Glomerular endothelial cell (primary cell): ENCODE measurements around the gene SLC9A8. TPM values are rescaled to one million over a fixed set of nuclear protein-coding genes. Genes with fewer than 3 reads are reported as not detected.

ENCODE experiments used
- DNase-seq: peaks from one replicate; pipeline ENCODE4 v3.0.0-alpha.2; 2011; ENCODE audit warnings: low read depth, low spot score; ENCODE audit errors: extremely low read depth
- total RNA-seq: library from RNA; depleted of rRNA; stranded (reverse); fragments of >200 nt; gene quantifications from 2 replicates; pipeline ENCODE4 v1.2.3, GENCODE V29; 2015

SLC9A8 gene
- total RNA-seq, 1 donor from 2014 or later, result 10.3 TPM

DNA sequence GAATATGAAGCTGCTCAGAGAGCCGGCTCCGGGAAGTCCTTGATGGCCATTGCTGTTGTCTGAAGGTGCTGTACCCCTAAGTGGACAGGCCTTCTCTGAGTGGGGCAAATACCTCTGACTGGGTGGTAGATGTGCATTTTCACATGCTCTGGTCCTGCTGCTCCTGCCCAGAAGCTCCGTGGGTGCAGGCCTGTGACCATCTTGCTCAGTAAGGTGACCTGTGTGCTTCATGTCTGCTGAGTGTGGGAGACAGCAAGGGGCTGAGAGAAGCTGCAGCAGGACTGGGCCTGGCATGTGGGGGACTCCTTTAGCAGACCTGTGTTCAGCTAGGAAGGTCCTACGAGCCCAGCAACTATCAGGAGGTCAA lies 97.7 kb downstream of the SLC9A8 start:
- DNase-seq, result no peak

DNA sequence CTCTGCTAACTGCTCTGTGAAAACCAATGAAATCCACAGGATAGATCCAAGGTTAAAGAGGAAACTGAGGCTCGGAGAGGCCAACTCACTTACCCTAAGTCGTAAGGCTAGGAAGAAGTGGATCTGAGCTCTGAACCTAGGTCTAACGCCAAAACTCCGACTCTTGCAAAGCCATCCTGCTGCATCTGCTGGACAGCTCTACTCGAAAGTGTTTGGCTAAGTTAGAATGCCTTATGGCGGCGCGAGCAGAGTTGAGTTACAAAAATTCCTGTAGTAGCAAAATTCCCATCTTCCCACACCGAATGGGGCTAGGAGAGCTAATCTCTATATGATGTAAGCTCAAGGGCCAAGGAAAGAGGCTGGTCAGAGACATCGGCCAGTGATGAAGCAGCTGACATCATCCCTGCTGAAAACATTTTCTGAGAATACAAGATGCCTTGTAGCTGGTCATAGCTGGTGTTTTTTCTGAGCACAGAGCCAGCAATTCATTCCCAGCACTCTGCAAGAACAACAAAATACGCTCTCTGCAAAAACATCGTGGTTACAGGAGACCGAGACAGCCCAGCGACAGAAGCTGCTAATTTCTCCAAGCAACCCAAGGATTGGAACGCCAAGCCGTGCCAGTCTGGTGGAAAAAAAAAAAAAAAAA lies 100.9 kb downstream of the SLC9A8 start:
- no peak for DNase-seq

- no peak for DNase-seq
These were observed 101.9 kb downstream of the SLC9A8 start for GRCh38 chr20:49914310-49915117.

DNA sequence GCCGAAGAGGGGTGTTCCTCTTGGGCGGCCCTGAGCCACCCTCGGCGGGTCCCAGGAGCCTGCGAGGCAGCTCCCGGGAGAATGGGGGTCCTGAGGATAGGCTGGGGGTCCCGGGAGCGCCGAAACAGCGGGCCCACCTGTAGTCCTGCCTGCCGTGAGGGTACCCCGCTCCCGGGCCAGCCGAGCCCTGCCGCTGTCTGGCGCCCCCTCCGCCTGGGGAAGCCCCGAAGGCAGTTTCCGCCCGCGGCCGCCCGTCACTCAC lies 102.4 kb downstream of the SLC9A8 start:
- no peak for DNase-seq

- peak; percentile 60 for DNase-seq
These were observed 102.9 kb downstream of the SLC9A8 start, which contains the start of gene SPATA2 for GRCh38 chr20:49915380-49916145. SPATA2 (minus strand) TSS chr20:49915529; CDS start chr20:49908490, 7,039 bp downstream.

DNA sequence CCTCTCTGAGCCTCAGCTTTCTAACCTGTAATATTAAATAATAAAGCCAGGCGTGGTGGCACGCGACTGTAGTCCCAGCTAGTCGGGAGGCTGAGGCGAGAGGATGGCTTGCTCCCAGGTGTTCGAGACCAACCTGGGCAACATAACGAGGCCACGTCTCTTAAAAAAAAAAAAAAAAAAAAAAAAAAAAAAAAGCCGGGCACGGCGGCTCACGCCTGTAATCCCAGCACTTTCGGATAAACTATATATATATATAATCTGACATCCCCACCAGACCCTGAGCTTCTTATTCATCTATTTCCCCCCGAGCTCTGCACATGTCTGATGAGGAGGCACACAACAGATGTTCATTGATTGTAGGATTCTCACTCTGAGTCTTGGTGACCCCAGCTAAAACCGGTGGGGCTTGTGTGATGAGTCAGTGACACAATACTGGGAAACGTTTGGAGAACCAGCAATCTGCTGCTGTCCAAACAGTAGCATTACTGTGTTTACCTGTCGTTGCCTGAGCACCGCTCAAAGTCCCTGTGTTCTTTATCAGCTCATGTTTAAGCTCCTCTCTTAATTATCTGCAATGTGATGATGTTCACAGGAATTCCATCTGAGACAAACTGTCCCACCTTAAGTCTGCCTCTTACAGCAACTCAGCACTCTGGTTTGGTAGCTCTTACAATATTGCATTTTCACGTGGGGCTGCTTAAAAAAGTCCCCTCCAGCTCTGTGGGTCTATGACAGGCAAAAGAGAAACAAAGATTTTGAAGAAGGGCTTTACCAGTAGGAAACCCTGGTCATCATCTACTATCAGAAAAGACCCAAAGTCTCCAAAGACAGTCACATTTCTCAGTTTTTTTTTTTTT lies 103.7 kb downstream of the SLC9A8 start:
- no peak for DNase-seq

DNA sequence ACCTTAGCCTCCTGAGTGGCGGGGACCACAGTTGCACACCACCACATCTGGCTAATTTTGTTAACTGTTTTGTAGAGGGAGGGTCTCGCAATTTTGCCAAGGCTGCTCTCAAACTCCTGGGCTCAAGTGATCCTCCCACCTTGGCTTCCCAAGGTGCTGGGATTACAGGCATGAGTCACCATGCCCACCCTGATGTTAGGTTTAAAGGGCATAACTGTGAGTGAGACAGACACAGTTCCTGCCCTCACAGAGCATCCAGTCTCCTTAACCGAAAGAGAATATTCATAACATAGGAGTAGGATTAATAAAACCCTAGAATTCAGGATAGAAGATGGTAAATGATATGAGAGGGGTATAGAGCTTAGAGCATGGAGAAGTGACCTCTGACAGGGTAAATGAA lies 105.8 kb downstream of the SLC9A8 start:
- no peak for DNase-seq

DNA sequence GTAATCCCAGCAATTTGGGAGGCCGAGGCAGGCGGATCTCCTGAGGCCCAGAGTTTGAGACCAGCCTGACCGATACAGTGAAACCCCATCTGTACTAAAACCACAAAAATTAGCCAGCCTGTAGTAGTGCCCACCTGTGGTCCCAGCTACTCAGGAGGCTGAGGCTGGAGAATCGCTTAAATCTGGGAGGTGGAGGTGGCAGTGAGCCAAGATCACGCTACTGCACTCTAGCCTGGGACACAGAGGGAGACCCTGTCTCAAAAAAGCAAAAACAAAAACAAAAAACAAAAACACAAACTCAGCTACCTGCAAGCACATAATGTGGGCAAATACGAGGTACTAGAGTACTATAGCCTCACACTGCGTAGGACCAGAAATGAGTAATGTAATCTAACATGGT lies 106.4 kb downstream of the SLC9A8 start:
- no peak for DNase-seq

DNA sequence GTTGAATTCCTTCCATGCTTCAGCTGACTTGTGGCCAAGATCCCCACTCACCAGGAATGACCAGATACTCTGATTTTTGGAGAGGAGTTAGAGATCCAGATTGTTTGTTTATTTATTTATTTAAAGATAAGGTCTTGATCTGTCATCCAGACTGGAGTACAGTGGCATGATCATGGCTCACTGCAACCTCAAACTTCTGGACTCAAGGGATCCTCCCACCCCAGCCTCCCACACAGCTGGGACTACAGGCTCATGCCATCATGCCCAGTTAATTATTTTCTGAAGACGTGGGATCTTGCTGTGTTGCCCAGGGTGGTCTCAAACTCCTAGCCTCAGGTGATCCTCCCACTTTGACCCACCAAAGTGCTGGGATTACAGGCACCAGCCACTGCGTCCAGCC lies 106.8 kb downstream of the SLC9A8 start:
- DNase-seq, result no peak

DNA sequence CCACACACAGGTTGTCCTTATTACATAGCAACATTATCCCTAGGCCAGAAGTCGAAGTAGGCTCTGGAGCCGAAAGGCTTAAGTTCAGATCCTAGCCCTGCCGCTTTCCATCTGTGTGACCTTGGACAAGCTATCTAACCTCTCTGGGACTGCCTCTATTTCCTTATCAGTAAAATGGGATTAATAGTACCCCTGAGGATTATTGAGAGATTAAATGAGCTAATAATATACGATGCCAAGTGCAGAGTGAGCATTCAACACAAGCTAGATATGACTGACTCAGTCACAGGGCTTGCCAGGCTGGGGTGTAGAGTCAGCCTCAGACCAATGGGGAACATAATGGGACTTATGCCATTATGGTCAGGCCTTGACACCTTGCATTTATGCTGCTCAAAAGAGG lies 111.6 kb downstream of the SLC9A8 start:
- DNase-seq, result no peak

- no peak for DNase-seq
These were observed 113.3 kb downstream of the SLC9A8 start for GRCh38 chr20:49925901-49926454.

- peak; percentile 69 for DNase-seq
These were observed 115.9 kb downstream of the SLC9A8 start for GRCh38 chr20:49928411-49929141.

GRCh38 chr20:49929142-49929494 lies 116.5 kb downstream of the SLC9A8 start:
- no peak for DNase-seq

DNA sequence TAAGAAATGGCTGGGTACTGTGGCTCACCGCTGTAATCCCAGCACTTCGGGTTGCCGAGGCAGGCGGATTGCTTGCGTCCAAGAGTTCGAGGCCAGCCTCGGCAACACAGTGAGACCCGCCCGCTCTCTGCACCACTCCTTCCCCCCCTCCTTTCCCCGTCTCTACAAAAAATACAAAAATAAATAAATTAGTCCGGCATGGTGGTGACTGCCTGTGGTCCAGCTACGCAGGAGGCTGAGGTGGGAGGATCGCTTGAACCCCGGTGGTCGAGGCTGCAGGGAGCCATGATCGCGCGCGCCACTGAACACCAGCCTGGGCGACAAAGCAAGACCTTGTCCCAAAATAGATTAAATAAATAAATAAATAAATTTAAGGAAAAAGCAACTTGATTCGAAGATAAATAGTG lies 123.1 kb downstream of the SLC9A8 start:
- DNase-seq, result no peak

DNA sequence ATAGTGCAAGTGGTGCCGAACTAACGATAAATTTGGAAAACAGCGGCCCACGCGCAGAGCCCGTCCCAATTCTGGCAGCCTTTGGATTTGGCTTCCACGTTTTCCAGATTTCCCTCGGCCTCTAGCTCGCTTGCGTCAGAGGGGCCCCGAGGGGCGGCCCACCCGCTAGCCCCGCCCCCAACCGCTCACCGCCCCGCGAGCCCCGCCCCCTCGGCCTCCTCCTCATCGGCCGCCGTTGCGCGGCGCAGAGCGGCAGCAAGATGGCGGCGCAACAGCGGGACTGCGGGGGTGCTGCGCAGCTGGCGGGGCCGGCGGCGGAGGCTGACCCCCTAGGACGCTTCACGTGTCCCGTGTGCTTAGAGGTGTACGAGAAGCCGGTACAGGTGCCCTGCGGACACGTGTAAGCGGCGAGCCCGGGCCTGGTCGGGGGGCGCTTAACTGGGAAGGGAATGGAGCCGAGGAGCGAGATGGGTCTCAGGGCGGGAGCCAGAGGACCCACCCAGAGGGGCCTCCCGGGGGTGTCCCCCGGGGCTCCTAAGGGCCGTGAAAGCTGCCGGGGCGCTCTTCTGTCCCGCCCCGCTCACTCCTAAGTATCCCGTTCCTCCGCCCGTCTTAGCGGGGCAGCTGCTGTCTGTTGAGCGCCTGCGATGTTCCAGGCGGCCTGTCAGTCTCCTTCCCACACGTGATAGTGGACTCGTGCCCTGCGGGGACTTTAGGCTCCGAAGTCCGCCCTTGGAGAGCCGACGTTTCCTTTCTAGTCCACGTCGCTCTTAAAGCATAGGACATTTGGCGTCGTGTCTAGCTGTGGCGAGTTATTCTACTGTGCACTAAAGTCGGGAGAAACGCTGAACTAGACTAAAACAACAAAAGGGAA lies 123.8 kb downstream of the SLC9A8 start, which contains the start of gene RNF114:
Gene RNF114 (plus strand): TSS at position 245 of the 874 bp plus-strand sequence. CDS start 16 bp downstream, at position 261.
- peak; percentile 41 for DNase-seq

- no peak for DNase-seq
These were observed 124.7 kb downstream of the SLC9A8 start for GRCh38 chr20:49937027-49937929.

GRCh38 chr20:49938173-49939163 lies 125.8 kb downstream of the SLC9A8 start:
- DNase-seq, result no peak
